IMR-90 (cell line): Measurements from ENCODE around the gene SMIM31. TPM values are rescaled to one million over a fixed set of nuclear protein-coding genes. Genes with fewer than 3 reads are reported as not detected.
A peak's percentile ranks its signal among the peaks of the same experiment; 100 is the strongest.

Source experiments
- ATAC-seq: fragments of 200-7000 bp; cut with Tn5 transposase; 2 replicates; pipeline ENCODE4 v1.9.1; 2020; ENCODE audit warnings: low read depth, mild to moderate bottlenecking, moderate library complexity
- BruUV-seq: library from RNA; stranded (reverse); fragments of 400-500 nt; replicated peaks from 2 replicates; lab custom pipeline; 2021; lab: Mats Ljungman, UMichigan
- CTCF ChIA-PET: fragments of 300-600 bp; formaldehyde crosslinking; extraction: SDS; loops from one replicate; lab custom pipeline; 2021; ENCODE audit warnings: antibody characterized with exemption; lab: Yijun Ruan, JAX
- POLR2A ChIA-PET: fragments of 300-600 bp; sonication (Branson Sonifier 250); formaldehyde crosslinking; loops from one replicate; lab custom pipeline; 2022; ENCODE audit warnings: antibody characterized with exemption; ENCODE audit not compliant: unreplicated experiment; lab: Charles Lee
- DNase-seq: peaks from one replicate; pipeline ENCODE4 v3.0.0; 2013
- H2AFZ ChIP-seq: replicated peaks from 2 replicates; pipeline ENCODE3; 2013; ENCODE audit warnings: low read length, mild to moderate bottlenecking; ENCODE audit not compliant: poor library complexity
- H2AK5ac ChIP-seq: 2 replicates; pipeline ENCODE4 v1.6.1; 2013; ENCODE audit warnings: low read depth, low read length, inconsistent platforms
- H2AK9ac ChIP-seq: replicated peaks from 2 replicates; pipeline ENCODE3; 2013; ENCODE audit warnings: mild to moderate bottlenecking, low read depth, low read length, moderate library complexity; ENCODE audit not compliant: poor library complexity
- H2BK120ac ChIP-seq: 2 replicates; pipeline ENCODE4 v1.6.1; 2013; ENCODE audit warnings: low read depth, low read length, inconsistent platforms
- H2BK15ac ChIP-seq: 3 replicates; pipeline ENCODE4 v1.6.1; 2013; ENCODE audit warnings: low read depth, low read length, inconsistent platforms
- H2BK20ac ChIP-seq: 2 replicates; pipeline ENCODE4 v1.6.1; 2013; ENCODE audit warnings: low read depth, mild to moderate bottlenecking, inconsistent platforms, low read length, moderate library complexity
- H2BK5ac ChIP-seq: 2 replicates; pipeline ENCODE4 v1.6.1; 2013; ENCODE audit warnings: mild to moderate bottlenecking, low read depth, low read length, inconsistent platforms; ENCODE audit not compliant: poor library complexity, severe bottlenecking
- H3K14ac ChIP-seq: replicated peaks from 2 replicates; pipeline ENCODE4 v1.6.1; 2013; ENCODE audit warnings: low read depth, low read length, inconsistent platforms
- H3K18ac ChIP-seq: 2 replicates; pipeline ENCODE4 v1.6.1; 2013; ENCODE audit warnings: low read depth, low read length, control low read depth
- H3K23ac ChIP-seq: 2 replicates; pipeline ENCODE4 v1.6.1; 2013; ENCODE audit warnings: low read depth, low read length, inconsistent platforms
- H3K27ac ChIP-seq: 2 replicates; pipeline ENCODE4 v1.5.1; 2013; ENCODE audit warnings: mild to moderate bottlenecking, control low read depth, low read length; ENCODE audit not compliant: insufficient read depth
- H3K27me3 ChIP-seq: 2 replicates; pipeline ENCODE4 v1.6.1; 2013; ENCODE audit warnings: low read length; ENCODE audit not compliant: control insufficient read depth, insufficient read depth
- H3K36me3 ChIP-seq: 2 replicates; pipeline ENCODE4 v1.6.1; 2013; ENCODE audit warnings: low read length, mixed read lengths; ENCODE audit not compliant: control insufficient read depth, insufficient read depth
- H3K4ac ChIP-seq: 2 replicates; pipeline ENCODE4 v1.6.1; 2013; ENCODE audit warnings: low read depth, low read length, inconsistent platforms
- H3K4me1 ChIP-seq: 2 replicates; pipeline ENCODE4 v1.6.1; 2013; ENCODE audit warnings: low read length, mixed read lengths; ENCODE audit not compliant: control insufficient read depth, insufficient read depth
- H3K4me2 ChIP-seq: 2 replicates; pipeline ENCODE4 v1.6.1; 2013; ENCODE audit warnings: low read depth, mild to moderate bottlenecking, control low read depth, low read length, moderate library complexity
- H3K4me3 ChIP-seq: 2 replicates; pipeline ENCODE4 v1.5.1; 2013; ENCODE audit warnings: low read depth, mild to moderate bottlenecking, control low read depth, low read length, moderate library complexity; ENCODE audit not compliant: insufficient read depth
- H3K56ac ChIP-seq: 2 replicates; pipeline ENCODE4 v1.6.1; 2013; ENCODE audit warnings: low read length, inconsistent platforms; ENCODE audit not compliant: insufficient read depth; ENCODE audit errors: extremely low read depth
- H3K79me1 ChIP-seq, 2 experiments: 2 replicates each; pipeline ENCODE4 v1.6.1; 2013; ENCODE audit warnings: low read length in 2 of 2, inconsistent platforms in 1 of 2, low read depth in 1 of 2
- H3K9ac ChIP-seq: 2 replicates; pipeline ENCODE4 v1.6.1; 2013; ENCODE audit warnings: low read depth, low read length, control low read depth
- H3K9me1 ChIP-seq: 2 replicates; pipeline ENCODE4 v1.6.1; 2013; ENCODE audit warnings: low read length, inconsistent platforms; ENCODE audit not compliant: insufficient read depth
- H3K9me3 ChIP-seq: 2 replicates; pipeline ENCODE4 v1.6.1; 2013; ENCODE audit warnings: low read length; ENCODE audit not compliant: control insufficient read depth, insufficient read depth
- H4K20me1 ChIP-seq: 2 replicates; pipeline ENCODE4 v1.6.1; 2013; ENCODE audit warnings: low read length, inconsistent platforms; ENCODE audit not compliant: insufficient read depth
- H4K5ac ChIP-seq: 2 replicates; pipeline ENCODE4 v1.6.1; 2013; ENCODE audit warnings: mild to moderate bottlenecking, low read depth, low read length, control low read depth
- H4K8ac ChIP-seq, 2 experiments: 2 replicates each; pipeline ENCODE4 v1.6.1; 2013; ENCODE audit warnings: low read depth in 2 of 2, low read length in 2 of 2, control low read depth in 1 of 2, inconsistent platforms in 1 of 2
- H4K91ac ChIP-seq: 2 replicates; pipeline ENCODE4 v1.6.1; 2013; ENCODE audit warnings: low read depth, low read length, inconsistent platforms; ENCODE audit not compliant: insufficient read depth
- CEBPB ChIP-seq: IDR thresholded peaks from 2 replicates; pipeline ENCODE4 v1.6.1; 2012; ENCODE audit warnings: low read depth, low read length, improper control_type of control experiment
- POLR2A ChIP-seq: IDR thresholded peaks from 2 replicates; pipeline ENCODE4 v1.6.1; 2012; ENCODE audit warnings: mild to moderate bottlenecking, low read depth, low read length
- RAD21 ChIP-seq: IDR thresholded peaks from 2 replicates; pipeline ENCODE4 v1.6.1; 2012; ENCODE audit warnings: low read length, improper control_type of control experiment
- WGBS, 2 experiments: methylation state at CpG; one replicate each; pipeline versions ENCODE4 v1.1.5 to v1.1.7; 2013; ENCODE audit warnings: missing lambda C conversion rate in 2 of 2; ENCODE audit not compliant: insufficient read length in 1 of 2; ENCODE audit errors: extremely low coverage in 2 of 2; 5-methylcytosine and 5-hydroxymethylcytosine counted together
- dilution Hi-C: fragments of 300-500 bp; cut with HindIII; formaldehyde crosslinking; loops from one replicate; pipeline ENCODE4 v1.14.3; 2018; ENCODE audit warnings: low sequenced_read_pairs; ENCODE audit not compliant: unreplicated experiment
- in situ Hi-C: fragments of 300-500 bp; cut with MboI; formaldehyde crosslinking; loops from 3 replicates; pipeline ENCODE4 v1.14.3; 2019; ENCODE audit warnings: low sequenced_read_pairs, inconsistent platforms, mixed read lengths
- intact Hi-C: fragments of 100-400 bp; cut with micrococcal nuclease; formaldehyde crosslinking; loops from 2 replicates; pipeline ENCODE4 v1.10.0; 2022
- polyA plus RNA-seq, 3 experiments: library from polyadenylated mRNA; depleted of rRNA; stranded (reverse); fragments of >200 nt; gene quantifications; 2 replicates each; pipeline ENCODE4 v1.2.3, GENCODE V29; 2012; ENCODE audit warnings: low replicate concordance in 1 of 3
- total RNA-seq: library from RNA; depleted of rRNA; stranded (reverse); fragments of >200 nt; gene quantifications from 2 replicates; pipeline ENCODE4 v1.2.3, GENCODE V29; 2012

Gene SMIM31
- total and polyA plus RNA-seq, 2 of the 4 experiments (the other 2 are of a cell fraction): not detected

DNA sequence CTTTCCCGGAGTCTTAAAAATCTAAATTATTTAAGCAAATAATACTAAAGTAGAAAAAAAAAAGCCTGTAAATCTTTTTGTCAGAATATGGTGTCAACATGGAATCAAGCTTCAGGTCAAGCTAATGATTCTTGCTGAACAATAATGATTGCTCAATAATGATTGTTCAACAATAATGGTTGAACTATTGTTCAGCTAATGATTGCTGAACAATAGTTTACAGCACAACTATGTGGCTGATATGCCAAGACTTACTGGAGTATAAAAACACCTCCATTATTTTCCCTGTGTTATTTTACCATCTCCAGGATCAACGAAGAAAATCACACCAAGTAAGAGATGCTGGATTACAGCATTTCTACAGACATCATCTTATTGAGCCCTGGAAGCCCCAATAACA lies 35.1 kb upstream of the SMIM31 start:
- H3K56ac ChIP-seq: no peak overlapping the region
- H3K4me1 ChIP-seq: no peaks in the 10 kb centered on the region
- no peak overlapping the region for H2BK20ac ChIP-seq
- ChIA-PET CTCF (interaction anchor here (0.7 kb wide), 1 partner anchor 12 kb away, joined by 4 read pairs; no protein-coding TSS in a partner anchor), POLR2A (no interaction called here)
- no peak for ATAC-seq
- in situ Hi-C loops: no loop called here
- no CpG with 5 or more reads among the region's 2 CpGs for WGBS, 2 experiments
- H3K9me3 ChIP-seq: peaks cover 3% of the 10 kb centered on the region
- H3K23ac ChIP-seq: no peak overlapping the region
- no peak overlapping the region for H2AK9ac ChIP-seq
- no peak overlapping the region for H3K9ac ChIP-seq
- H4K91ac ChIP-seq: no peak overlapping the region
- BruUV-seq: no TSS peak
- no peak overlapping the region for H2BK120ac ChIP-seq
- no peak overlapping the region for H3K4me3 ChIP-seq
- H3K14ac ChIP-seq: no peak overlapping the region
- no peak overlapping the region for H3K18ac ChIP-seq
- H3K27ac ChIP-seq: no peak overlapping the region
- no peaks in the 10 kb centered on the region for H3K9me1 ChIP-seq
- intact Hi-C loops: no loop called here
- H2BK5ac ChIP-seq: no peak overlapping the region
- dilution Hi-C loops: no loop called here
- no peak overlapping the region for H2AK5ac ChIP-seq
- no peaks in the 10 kb centered on the region for H3K79me1 ChIP-seq
- no peaks in the 10 kb centered on the region for H3K36me3 ChIP-seq
- H3K4me2 ChIP-seq: no peak overlapping the region
- H2BK15ac ChIP-seq: no peak overlapping the region
- H2AFZ ChIP-seq: no peak overlapping the region
- H4K8ac ChIP-seq: no peak overlapping the region
- no peak overlapping the region for H3K4ac ChIP-seq
- H4K20me1 ChIP-seq: no peaks in the 10 kb centered on the region
- TF ChIP-seq RAD21 (no peak), POLR2A (no peak), CEBPB (peak; percentile 46; the same call in 1 of the 2 replicates)
- no peaks in the 10 kb centered on the region for H3K27me3 ChIP-seq
- DNase-seq: no peak
- no peak overlapping the region for H4K5ac ChIP-seq
